ENCODE measurements around the gene ENTHD1.

Gene ENTHD1

DNA sequence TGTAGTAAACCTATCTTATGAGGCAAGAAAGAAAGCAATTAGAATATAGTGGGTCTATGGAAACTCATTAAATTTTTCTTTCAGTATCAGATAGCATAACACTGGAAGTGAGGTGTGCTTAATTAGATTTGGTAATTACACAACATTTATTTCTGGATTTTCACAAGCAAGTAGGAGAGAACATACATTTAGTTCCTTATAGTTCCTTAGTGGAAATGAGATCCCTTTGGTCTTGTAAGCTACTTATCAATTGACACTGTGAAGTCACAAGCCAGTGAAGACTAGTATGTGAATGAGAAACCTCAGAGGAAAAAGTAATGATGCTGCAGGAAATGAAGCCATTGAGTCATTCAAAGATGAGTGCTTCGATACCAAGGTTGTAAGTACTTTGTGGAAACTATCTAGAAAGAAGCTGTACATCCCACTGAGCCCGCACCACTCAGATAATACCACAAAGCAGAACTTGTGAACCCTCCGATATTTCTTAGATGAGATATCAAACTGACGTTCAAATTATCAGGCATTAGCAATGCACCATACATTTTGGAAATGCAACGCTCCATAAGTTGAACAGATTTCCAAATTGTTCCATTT, 53.5 kb downstream of the ENTHD1 start:
- no peak for DNase-seq

DNA sequence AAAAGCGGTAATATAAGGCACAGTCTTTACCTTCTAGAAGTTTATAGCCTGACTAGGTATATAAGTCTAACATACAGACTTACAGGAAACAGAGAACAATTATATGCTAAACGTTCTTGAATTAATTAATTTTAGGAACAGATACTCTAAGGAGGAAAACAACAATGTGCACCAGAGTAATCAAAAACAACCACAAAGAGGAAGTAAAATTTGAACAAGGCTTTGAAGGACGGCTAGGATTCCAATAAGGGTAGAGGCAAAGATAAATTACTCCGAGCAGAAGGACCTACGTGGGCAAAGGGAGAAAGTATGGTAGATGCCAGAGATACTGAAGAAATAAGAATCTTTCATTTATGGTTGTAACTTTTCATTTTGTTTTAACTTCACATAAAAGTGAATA, 54.4 kb downstream of the ENTHD1 start:
- no peak for DNase-seq

DNA sequence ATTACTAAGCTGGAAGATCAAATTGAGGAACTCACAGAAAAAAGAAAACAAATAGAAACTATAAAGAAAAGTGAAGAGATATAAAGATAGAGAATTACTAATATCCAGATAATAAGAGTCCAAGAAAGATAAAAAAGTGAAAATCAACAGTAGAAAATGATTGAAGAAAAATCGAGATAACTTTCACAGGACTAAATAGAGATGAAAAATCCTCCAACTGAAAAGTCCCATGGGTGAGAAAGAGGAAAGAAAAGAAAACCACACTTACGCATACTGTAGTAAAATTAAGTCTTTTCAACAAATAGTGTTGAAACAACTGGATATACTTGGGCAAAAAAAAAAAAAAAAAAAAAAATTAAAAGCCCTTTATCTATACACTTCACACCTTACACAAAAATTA, 60.0 kb downstream of the ENTHD1 start:
- no peak for DNase-seq

DNA sequence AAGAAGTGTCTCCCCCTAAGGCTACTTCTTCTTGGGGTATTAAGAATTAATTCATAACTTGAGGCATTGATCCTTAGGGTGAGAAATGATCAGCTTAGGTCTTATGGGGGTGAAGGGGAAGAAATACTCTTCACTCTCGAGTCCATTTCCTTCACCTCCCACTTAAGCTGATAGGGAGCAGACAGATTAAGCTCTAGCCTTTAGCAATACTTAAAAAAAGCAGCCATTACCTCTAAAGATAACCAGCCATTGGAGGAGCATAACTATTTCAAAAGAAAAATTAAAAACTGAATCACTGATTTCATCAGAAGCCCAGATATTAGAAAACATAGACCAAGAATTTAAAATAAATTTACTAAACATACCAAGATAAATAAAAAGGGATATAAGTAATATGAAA, 60.5 kb downstream of the ENTHD1 start:
- DNase-seq = no peak

DNA sequence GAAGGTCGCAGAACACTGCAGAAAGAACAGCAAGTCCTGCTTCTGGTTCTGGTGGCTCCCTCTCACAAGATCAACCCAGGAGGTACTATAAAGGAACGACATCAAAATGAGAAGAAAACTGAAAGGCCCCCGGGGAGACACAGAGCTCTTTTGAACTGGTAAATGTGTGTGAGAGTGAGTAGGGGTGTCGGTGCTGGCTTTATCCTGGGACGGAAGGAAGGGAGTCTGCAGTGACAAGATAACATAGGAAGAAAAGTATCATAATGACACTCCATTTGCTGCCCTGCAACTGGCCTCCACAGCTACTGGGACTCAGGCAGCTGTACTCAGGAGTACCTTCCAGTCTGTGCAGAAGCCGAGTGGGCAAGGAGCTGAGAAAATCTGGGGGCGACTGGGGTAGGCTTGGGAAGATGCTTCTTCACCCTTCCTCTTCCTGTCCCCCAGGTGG, 60.9 kb downstream of the ENTHD1 start:
- no peak for DNase-seq

DNA sequence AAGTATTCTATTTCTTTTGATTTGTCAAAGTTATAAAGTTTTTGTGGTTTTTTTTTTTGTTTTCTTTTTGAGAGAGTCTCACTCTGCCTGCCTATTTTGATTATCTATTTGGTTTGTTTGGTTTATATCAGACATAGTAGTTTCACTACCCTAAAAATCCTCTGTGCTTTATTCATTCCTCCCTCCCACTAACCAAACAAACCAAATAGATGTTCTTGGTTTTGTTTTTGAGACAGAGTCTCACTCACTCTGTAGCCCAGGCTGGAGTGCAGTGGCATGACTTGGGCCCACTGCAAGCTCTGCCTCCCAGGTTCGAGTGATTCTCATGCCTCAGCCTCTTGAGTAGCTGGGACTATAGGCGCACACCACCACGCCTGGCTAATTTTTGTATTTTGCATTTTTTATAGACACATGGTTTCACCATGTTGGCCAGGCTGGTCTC, 67.9 kb downstream of the ENTHD1 start:
- DNase-seq = peak; percentile 20

DNA sequence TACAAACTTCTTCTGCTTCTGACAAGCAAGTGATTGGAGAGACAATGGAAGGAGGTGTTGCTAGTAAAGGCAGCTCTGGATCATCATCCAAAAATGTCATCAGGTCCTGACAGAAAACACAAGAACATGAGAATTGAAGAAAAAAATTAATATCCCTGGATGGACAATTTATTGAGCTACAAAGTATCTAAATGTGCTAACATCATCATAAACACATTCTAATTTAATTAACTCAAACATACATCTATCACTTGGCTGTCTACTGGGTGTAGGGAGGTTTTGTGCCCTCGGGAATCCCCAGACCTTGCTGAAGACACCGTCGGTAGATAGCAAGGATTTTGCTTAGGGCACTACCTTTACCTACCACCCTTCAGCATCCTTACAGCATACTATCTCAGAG, 72.6 kb downstream of the ENTHD1 start:
- no peak for DNase-seq

DNA sequence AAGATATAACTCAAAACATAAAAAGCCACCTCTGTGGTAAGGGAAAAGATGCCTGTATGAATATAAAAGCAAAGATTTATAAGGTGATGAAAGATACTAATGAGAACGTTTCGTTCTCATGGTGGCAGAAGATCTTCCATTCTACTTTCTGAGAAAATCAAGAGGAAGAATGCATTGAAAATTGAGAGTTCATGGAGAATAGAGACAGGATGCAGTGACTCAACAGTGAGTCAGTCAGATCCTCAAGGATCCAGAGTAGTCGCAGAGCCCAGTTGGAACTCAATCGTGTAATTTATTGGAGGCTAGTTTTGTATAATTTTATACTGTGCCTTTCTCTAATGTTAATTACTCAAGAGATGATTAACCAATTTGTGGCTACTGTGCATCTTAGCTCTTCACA, 73.3 kb downstream of the ENTHD1 start:
- DNase-seq = no peak

DNA sequence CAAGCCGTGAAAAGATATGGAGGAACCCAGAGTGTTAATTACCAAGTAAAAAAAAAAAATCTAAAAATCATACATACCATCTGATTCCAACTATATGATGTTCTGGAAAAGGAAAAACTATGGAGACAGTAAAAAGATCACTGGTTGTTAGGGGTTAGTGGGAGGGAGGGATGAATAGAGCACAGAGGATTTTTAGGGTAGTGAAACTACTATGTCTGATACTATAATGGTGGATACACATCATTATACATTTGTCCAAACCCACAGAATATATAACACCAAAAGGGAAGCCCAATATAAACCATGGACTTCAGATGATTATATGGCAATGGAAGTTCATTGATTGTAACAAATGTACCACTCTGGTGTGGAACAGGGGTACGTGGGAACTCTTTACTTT, 74.1 kb downstream of the ENTHD1 start:
- DNase-seq = no peak

DNA sequence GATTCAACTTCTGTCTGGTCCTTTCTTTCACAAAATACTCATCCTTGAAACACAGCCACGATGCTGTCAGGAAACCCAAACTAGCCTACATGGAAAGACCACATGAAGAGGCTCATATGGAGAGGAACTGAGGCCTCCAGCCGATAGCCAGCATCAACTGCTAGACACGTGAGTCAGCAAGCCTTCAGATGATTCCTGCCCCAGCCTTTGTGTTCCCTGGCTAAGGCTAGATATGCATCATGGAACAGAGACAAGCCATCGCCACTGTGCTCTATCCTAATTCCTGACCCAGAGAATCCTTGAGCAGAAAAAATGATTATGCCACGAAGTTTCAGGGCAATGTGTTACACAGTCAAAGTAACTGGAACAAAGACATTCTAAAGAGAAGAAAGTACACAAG, 75.5 kb downstream of the ENTHD1 start:
- DNase-seq = no peak

DNA sequence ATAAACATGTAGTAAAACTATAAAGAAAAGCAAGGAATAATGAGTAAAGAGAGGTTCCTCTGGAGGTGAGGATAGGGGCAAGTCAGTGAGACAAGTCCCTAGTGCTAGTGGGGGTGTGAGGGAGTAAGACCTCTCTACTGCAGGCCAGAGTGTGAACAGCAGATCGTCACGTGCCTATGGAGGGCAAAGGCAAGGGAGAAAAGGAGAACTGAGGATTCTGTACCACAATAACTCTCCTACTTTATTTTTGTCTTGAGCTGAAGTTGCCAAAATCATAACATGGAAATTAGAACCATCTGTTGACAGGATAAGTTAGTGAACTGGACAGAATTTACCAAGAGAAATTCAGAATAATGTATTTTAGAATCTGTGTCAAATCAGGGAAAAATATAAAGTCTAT, 77.6 kb downstream of the ENTHD1 start:
- DNase-seq = no peak

DNA sequence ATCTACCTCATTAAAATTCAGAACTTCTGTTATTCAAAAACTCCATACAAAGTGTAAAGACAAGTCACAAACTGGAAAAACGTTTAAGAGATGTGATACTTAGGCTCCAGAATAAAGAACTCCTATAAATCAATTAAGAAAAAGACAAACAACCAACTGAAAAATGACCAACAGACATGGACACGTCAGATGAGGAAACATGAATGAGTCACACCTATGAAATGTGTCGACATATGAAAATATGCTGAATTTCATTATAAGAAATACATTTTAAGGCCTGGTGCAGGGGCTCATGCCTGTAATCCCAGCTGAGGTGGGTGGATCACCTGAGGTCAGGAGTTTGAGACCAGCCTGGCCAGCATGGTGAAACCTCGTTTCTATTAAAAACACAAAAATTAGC, 78.7 kb downstream of the ENTHD1 start:
- no peak for DNase-seq

DNA sequence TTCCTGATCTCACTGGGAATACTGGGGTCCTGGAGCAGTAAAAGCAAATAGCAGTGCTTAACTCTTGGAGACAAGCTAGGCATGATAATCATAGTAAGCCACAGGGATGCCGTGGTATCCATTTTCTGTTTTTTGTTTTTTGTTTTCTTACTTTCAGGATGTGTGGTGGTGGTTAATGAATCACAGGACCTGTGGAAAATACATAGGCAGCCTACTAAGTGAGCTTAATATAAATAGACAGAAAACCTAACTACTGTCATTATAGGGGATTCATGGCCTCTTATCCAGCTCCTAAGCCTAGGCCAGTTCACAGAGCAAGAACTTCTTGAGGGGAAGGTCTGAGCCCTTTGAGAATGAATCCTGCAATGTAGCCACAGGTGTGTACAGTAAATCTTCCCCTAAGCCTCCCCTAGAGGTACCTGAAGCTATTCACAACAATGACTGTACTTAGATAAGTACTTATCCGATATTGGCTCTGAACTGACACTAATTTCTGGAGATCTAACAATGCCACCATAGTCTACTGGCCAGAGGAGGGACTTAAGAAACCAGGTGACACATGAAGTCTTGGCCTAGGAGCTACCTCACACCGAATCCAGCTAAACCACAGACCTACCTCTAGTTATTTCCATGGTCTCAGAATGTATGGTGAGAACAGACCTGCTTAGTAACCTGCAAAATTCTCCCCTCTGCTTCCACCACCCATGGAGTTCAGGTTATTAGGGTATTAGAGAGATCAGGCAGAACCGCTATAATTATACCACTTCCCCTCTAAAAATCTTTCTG, 83.6 kb downstream of the ENTHD1 start:
- no peak for DNase-seq

DNA sequence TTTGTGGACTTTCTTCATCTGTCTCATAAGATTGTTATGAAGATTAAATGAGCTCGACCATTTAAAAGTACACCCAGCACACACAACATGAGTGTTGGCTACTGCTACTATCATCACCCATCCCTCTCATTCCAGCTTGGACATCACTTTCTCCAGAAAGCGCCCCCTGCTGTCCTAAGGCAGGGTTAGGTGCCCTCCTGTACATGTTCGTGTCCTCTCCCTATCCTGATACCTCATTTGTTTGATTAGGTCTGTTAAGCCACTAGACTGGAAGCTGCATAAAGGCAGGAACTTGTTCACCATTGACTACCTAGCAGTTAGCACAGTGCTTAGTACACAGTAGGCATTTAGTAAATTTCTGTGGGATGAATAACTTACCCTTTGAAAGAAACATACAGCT, 85.5 kb downstream of the ENTHD1 start:
- no peak for DNase-seq

DNA sequence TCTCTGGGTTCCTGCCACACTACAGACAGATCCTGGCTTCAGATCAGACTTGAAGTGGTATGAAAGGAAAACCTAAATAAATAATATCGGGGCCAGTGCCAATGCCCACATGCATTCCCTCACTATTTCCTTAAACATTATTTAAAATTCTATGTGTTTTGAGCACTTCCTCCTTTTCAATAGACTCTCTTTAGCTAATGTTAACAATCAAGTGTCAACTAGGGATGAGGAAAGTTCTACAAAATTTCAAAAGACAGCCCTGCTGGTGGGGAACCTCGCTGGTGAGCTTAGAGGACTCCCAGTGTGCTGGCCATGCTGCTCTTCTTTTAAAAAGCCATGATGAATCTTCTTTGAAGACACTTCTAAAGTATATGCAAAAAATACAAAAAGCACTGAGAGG, 87.5 kb downstream of the ENTHD1 start:
- no peak for DNase-seq

DNA sequence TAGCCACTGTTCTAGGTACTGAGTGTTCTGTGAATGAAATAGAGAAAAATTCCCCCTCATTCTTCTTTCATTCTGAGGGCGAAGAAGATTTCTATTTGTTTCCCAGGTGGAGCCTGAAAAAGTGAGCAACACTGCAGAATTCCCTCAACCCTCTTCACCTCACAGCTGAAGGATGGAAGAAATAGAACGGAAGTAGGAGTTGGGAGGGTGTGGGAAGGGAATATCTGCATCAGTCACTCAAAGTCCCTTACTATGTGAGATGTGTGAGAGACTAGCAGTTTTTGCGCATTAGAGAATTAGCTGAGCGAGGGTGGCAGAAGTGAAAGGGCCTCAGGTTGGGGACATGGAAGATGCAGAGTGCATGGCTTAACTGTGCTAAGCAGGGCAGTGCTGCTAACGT, 88.4 kb downstream of the ENTHD1 start:
- DNase-seq = no peak

DNA sequence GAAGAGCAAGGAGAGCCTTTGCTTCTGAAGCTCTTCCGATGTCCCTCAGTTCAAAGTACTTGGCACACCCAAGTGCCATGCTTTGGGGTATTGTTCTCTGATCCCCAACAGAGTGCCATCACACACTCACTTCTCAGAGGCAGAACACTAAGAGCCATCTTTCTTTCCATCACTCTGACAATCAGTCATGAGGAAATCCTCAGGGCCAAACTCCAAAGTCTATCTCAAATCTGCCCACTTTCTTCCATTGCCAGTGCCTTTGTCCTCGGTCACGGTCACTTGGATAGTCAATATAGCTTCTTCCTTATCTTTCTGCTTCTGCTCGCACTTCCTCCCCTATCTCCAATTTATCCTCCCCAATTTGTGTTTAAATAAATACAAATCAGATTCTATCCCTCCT, 90.9 kb downstream of the ENTHD1 start:
- DNase-seq = no peak

DNA sequence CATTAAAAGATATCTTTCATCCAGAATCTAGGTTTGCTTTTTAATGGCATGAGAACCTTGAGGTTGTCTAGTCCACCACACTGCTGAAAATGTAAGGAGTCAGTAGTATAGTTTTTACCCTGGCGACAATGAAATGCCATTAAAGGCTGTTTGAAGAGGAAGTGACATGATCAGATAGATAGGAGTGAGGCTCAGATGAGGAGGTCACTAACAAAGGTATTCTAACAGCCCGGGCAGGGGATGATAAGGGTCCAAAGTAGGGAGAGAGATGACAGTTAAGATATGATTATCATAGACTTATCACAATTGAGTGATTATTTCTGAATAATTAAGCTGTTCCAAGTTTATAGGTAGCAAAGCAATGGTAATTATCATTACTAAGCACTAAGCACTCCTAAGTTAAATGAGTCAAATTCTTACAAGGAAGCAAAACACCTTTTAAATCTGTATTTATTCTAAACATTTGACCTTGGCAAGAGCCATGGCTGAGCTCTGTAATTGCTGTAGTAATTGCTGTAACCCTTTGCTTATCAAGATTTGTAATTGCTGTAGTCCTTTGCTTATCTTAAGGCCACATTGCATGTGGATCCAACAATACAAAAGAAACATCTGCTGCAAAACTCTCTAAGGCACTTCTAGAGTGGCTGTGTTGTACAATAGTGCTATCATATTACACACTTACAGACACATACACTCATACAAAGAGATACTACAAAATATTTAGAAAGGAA, 92.6 kb downstream of the ENTHD1 start:
- DNase-seq = no peak

DNA sequence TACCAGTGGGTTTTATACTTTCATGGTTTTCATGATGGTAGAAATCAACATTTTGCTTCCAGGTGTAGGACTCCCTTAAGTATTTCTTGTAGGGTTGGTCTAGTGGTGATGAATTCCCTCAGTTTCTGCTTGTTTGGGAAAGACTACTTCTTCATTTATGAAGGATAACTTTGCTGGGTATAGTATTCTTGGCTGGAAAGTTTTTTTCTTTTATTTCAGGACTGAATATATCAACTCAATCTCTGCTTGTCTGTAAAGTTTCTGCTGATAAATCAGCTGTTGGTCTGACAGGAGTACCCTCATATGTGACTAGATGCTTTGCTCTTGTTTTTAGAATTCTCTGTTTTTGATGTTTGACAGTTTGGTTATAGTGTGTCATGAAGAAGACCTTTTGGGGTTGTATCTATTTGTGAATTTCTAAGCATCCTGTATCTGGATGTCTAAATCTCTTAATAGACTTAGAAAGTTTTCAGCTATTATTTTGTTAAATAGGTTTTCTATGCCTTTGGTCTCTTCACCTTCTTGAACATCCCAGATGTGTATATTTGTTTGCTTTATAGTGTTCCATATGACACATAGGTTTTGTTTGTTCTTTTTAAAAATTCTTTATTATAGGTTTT, 95.9 kb downstream of the ENTHD1 start:
- no peak for DNase-seq

DNA sequence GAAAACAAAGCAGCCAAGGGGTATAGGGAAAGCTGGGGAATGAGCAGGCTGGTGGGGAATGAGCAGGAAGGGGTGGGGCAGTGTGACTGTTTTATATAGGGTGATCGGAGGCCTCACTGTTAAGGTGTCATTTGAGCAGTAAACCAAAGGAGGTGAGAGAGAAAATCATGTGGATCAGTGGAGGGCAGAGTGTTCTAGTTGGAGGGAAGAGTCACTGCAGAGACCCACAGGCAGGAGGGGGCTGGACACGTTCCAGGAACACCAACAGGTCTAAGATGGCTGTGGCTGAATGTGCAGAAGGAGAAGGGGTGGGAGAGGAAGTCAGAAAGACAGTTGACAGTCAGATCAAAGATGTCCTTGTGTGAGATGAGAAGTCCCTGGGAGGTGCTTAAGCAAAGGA, 103.8 kb downstream of the ENTHD1 start:
- no peak for DNase-seq

DNA sequence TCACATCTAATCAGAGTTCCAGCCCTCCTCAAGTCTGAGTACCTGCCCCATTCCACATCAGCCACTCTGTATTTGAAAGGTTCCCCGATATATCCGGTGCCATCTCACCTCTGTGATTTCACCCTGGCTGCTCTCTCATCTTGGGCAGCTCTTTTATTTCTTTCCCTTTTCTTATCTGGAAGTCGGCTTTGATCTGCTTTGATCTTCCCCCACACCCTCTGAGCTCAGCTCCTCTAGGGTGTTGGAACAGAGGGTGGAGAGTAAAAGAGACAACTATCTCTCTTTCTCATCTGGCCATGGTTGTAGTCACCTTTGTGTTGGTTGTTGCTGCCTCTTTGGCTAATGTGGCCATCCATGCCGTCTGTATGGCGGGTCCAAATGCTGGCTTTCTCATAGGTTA, 108.3 kb downstream of the ENTHD1 start:
- no peak for DNase-seq

DNA sequence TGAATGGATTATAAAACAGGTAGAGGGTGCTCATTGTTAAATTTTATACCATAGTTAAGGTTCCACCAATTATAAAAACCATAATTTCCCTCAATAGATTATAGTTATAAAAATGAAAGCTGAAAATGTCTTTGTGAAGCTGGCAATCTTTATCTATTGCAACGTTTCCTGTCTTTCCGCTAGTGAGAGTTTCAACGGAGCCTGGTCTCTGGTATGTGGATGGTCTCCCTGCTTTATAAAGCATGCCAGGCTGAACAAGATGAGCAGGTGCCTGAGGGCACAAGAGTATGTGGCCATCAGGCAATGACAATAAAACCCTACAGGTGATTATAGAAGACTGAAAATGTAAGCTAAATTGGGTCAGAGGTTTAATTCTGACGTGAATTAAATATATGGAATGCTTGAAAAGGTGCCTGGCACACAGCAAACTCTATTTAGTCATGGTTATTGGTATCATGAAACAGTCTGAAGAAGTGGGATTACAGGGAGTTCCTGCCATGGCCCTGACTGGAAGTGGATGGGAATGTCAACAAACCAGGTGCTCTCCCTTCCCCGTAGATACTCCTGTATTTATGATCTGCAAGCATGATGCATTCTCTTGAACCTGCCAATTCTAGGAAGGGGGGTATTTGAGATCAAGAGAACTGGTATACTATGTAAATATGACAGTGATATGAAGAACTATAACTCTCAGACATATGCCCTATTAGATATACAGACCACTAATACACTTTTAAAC, 115.7 kb downstream of the ENTHD1 start:
- DNase-seq = no peak
